ENCODE measurements around the gene PRKAR1B. TPM values are rescaled to one million over a fixed set of nuclear protein-coding genes. Genes with fewer than 3 reads are reported as not detected.

Gene PRKAR1B
- polyA plus RNA-seq, 1 of the 3 experiments (the other 2 are of a cell fraction), result 63.7 TPM

GRCh38 chr7:716636-717035 lies 10.4 kb downstream of the PRKAR1B start:
- CTCF ChIA-PET, result interaction anchor here (2.3 kb wide), 1 partner anchor 10 kb away, joined by 5 read pairs; the partner anchor contains the start of genes DNAAF5 and PRKAR1B
- 97% methylated on average over 11 of the region's 11 CpGs for WGBS (ENCODE audit: low lambda C conversion rate)
- POLR2A ChIA-PET, result interaction anchor here (0.9 to 1.1 kb wide), 2 partner anchors 9 to 51 kb away, joined by 3 read pairs; no protein-coding TSS in a partner anchor

DNA sequence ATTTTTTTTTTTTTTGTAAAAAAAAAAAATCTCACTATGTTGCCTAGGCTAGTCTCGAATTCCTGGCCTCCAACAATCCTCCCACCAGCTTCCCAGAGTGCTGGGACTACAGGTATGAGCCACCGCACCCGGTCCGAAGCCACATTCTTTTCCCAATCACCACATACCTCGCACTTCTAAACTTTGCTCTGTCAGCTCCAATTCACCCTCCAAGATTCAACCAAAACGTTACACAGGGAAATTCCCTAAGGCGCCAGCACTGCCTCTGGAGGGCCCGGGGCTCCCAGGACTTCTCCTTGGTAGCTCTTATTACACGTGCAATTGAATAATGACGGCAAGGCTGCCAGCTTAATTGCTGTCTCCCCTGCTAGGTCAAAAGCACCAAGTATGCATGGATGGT lies 10.9 kb downstream of the PRKAR1B start:
- Histone ChIP-seq H2AFZ (ENCODE audit: low read depth) (no peak overlapping the region), H3K4me3 (ENCODE audit: low read depth in 2 of 2, low read length in 1 of 2) (no peak overlapping the region), H3K9ac (no peak overlapping the region), H4K20me1 (ENCODE audit: insufficient read depth) (no peaks in the 10 kb centered on the region), H3K27ac (ENCODE audit: low read depth in 2 of 2, low read length in 1 of 2) (no peak overlapping the region), H3K9me3 (no peaks in the 10 kb centered on the region), H3K9me2 (no peaks in the 10 kb centered on the region), H3K36me3 (replicated peaks in 1 of 2; ENCODE audit: control insufficient read depth in 1 of 2, insufficient read depth in 2 of 2, low read length in 1 of 2) (no peaks in the 10 kb centered on the region), H3K27me3 (ENCODE audit: insufficient read depth) (no peaks in the 10 kb centered on the region), H3K79me2 (ENCODE audit: insufficient read depth) (no peaks in the 10 kb centered on the region), H3F3A (replicated peaks; ENCODE audit: insufficient read depth) (no peaks in the 10 kb centered on the region), H3K4me2 (no peak overlapping the region), H3K4me1 (ENCODE audit: control insufficient read depth in 1 of 2, insufficient read depth in 2 of 2, low read depth in 1 of 2, low read length in 1 of 2) (peaks cover 0 to 8% of the 10 kb centered on the region in 2 experiments; a peak in 2 of 4 replicates)
- DNase-seq, result no peak
- POLR2A ChIA-PET, result interaction anchor here (0.9 kb wide), 1 partner anchor 51 kb away, joined by 3 read pairs; no protein-coding TSS in a partner anchor
- no peak for TF ChIP-seq IRF3 (IDR thresholded peaks at IDR 0.05; ENCODE audit: low read depth, low read length)
- TF ChIP-seq POLR2AphosphoS5 (IDR thresholded peaks at IDR 0.05; ENCODE audit: low read depth, low read length), result no peak
- no peak for TF ChIP-seq CHD2 (IDR thresholded peaks at IDR 0.05; ENCODE audit: low read length, partially characterized antibody)
- no peak for TF ChIP-seq EP300 (IDR thresholded peaks at IDR 0.05; ENCODE audit: borderline replicate concordance in 1 of 2, low read depth in 1 of 2, low read length in 1 of 2)
- TF ChIP-seq GABPA (IDR thresholded peaks at IDR 0.05; ENCODE audit: low read depth), result no peak
- TF ChIP-seq, protein P1, sequence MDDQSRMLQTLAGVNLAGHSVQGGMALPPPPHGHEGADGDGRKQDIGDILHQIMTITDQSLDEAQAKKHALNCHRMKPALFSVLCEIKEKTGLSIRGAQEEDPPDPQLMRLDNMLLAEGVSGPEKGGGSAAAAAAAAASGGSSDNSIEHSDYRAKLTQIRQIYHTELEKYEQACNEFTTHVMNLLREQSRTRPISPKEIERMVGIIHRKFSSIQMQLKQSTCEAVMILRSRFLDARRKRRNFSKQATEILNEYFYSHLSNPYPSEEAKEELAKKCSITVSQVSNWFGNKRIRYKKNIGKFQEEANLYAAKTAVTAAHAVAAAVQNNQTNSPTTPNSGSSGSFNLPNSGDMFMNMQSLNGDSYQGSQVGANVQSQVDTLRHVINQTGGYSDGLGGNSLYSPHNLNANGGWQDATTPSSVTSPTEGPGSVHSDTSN (IDR thresholded peaks at IDR 0.05), result no peak
- no peak for TF ChIP-seq GATA2 (CRISPR knock-in tag; IDR thresholded peaks at IDR 0.05)
- TF ChIP-seq, protein P2, sequence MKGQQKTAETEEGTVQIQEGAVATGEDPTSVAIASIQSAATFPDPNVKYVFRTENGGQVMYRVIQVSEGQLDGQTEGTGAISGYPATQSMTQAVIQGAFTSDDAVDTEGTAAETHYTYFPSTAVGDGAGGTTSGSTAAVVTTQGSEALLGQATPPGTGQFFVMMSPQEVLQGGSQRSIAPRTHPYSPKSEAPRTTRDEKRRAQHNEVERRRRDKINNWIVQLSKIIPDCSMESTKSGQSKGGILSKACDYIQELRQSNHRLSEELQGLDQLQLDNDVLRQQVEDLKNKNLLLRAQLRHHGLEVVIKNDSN (IDR thresholded peaks at IDR 0.05; ENCODE audit: borderline replicate concordance, low read depth), result no peak
- TF ChIP-seq RFX5 (IDR thresholded peaks at IDR 0.05; ENCODE audit: low read length), result no peak
- TF ChIP-seq TEAD4 (IDR thresholded peaks at IDR 0.05; ENCODE audit: borderline replicate concordance, insufficient read depth), result no peak
- TF ChIP-seq NFIC (IDR thresholded peaks at IDR 0.05; ENCODE audit: borderline replicate concordance), result no peak
- TF ChIP-seq CTCF (IDR thresholded peaks at IDR 0.05), result no peak
- TF ChIP-seq SMC3 (IDR thresholded peaks at IDR 0.05; ENCODE audit: low read depth, low read length), result no peak
- TF ChIP-seq ELF1 (IDR thresholded peaks at IDR 0.05), result no peak
- no peak for TF ChIP-seq FOSL2 (IDR thresholded peaks at IDR 0.05; ENCODE audit: borderline replicate concordance, low read depth)
- no peak for TF ChIP-seq JUND (IDR thresholded peaks at IDR 0.05)
- TF ChIP-seq EZH2phosphoT487 (IDR thresholded peaks at IDR 0.05; ENCODE audit: borderline replicate concordance, low read depth), result no peak
- WGBS (ENCODE audit: low lambda C conversion rate), result 89% methylated on average over 10 of the region's 10 CpGs
- CTCF ChIA-PET, result interaction anchor here (2.3 kb wide), 1 partner anchor 10 kb away, joined by 5 read pairs; the partner anchor contains the start of genes DNAAF5 and PRKAR1B

More at GRCh38 chr7:716636-717035, 10.4 kb downstream of the PRKAR1B start:
- no peaks in the 10 kb centered on the region for H3K36me3 ChIP-seq (replicated peaks in 1 of 2; ENCODE audit: control insufficient read depth in 1 of 2, insufficient read depth in 2 of 2, low read length in 1 of 2)
- H3K4me1 ChIP-seq (ENCODE audit: control insufficient read depth in 1 of 2, insufficient read depth in 2 of 2, low read depth in 1 of 2, low read length in 1 of 2), result peaks cover 0 to 5% of the 10 kb centered on the region in 2 experiments; a peak in 2 of 4 replicates
- no peak overlapping the region for H3K4me2 ChIP-seq
- H3K9me2 ChIP-seq, result no peaks in the 10 kb centered on the region
- no peak overlapping the region for H3K9ac ChIP-seq
- H3F3A ChIP-seq (replicated peaks; ENCODE audit: insufficient read depth), result no peaks in the 10 kb centered on the region
- DNase-seq, result no peak
- TF ChIP-seq, protein P2 (IDR thresholded peaks at IDR 0.05; ENCODE audit: borderline replicate concordance, low read depth), result no peak
- no peak for TF ChIP-seq RAD21 (IDR thresholded peaks at IDR 0.05; ENCODE audit: low read length)
- no peak for TF ChIP-seq RCOR1 (IDR thresholded peaks at IDR 0.05; ENCODE audit: low read length)
- no peak for TF ChIP-seq GATA2 (CRISPR knock-in tag; IDR thresholded peaks at IDR 0.05)
- no peak for TF ChIP-seq SIN3A (IDR thresholded peaks at IDR 0.05; ENCODE audit: borderline replicate concordance, low read depth, low read length)
- TF ChIP-seq FOSL2 (IDR thresholded peaks at IDR 0.05; ENCODE audit: borderline replicate concordance, low read depth), result no peak
- TF ChIP-seq, protein P3, sequence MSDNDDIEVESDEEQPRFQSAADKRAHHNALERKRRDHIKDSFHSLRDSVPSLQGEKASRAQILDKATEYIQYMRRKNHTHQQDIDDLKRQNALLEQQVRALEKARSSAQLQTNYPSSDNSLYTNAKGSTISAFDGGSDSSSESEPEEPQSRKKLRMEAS (IDR thresholded peaks at IDR 0.05; ENCODE audit: low read depth), result no peak
- no peak for TF ChIP-seq RFX5 (IDR thresholded peaks at IDR 0.05; ENCODE audit: low read length)
- TF ChIP-seq FOXM1 (IDR thresholded peaks at IDR 0.05; ENCODE audit: low read depth), result no peak
- TF ChIP-seq FOXJ3 (CRISPR knock-in tag; IDR thresholded peaks at IDR 0.05), result no peak
- TF ChIP-seq MEF2A (IDR thresholded peaks at IDR 0.05; ENCODE audit: borderline replicate concordance, low read depth), result no peak
- TF ChIP-seq EP300 (IDR thresholded peaks at IDR 0.05; ENCODE audit: borderline replicate concordance in 1 of 2, low read depth in 1 of 2, low read length in 1 of 2), result no peak
- no peak for TF ChIP-seq CHD2 (IDR thresholded peaks at IDR 0.05; ENCODE audit: low read length, partially characterized antibody)
- no peaks in the 10 kb centered on the region for H4K20me1 ChIP-seq (ENCODE audit: insufficient read depth)
- H3K79me2 ChIP-seq (ENCODE audit: insufficient read depth), result no peaks in the 10 kb centered on the region
- H3K27me3 ChIP-seq (ENCODE audit: insufficient read depth), result no peaks in the 10 kb centered on the region
- no peak overlapping the region for H2AFZ ChIP-seq (ENCODE audit: low read depth)
- no peak overlapping the region for H3K4me3 ChIP-seq (ENCODE audit: low read depth in 2 of 2, low read length in 1 of 2)
- H3K9me3 ChIP-seq, result no peaks in the 10 kb centered on the region
- no peak overlapping the region for H3K27ac ChIP-seq (ENCODE audit: low read depth in 2 of 2, low read length in 1 of 2)
